GM12878 (cell line): ENCODE measurements around the gene DMRTC2. TPM values are rescaled to one million over a fixed set of nuclear protein-coding genes. Genes with fewer than 3 reads are reported as not detected.

Experiments used
- ATAC-seq: fragments of 200-7000 bp; cut with Tn5 transposase; 3 replicates; pipeline ENCODE4 v1.9.1; 2020; ENCODE audit warnings: mild to moderate bottlenecking, moderate library complexity
- BruUV-seq: library from RNA; stranded (reverse); fragments of 400-500 nt; replicated peaks from 2 replicates; lab custom pipeline; 2021; lab: Mats Ljungman, UMichigan
- CTCF ChIA-PET: fragments of 300-600 bp; sonication (Branson Sonifier 250); formaldehyde crosslinking; extraction: SDS; loops from one replicate; lab custom pipeline; 2021; ENCODE audit warnings: inconsistent platforms; lab: Yijun Ruan, JAX
- POLR2A ChIA-PET: fragments of 350-600 bp; formaldehyde crosslinking; extraction: SDS; loops from one replicate; lab custom pipeline; 2021; ENCODE audit warnings: inconsistent platforms; lab: Charles Lee
- RAD21 ChIA-PET: fragments of 300-600 bp; sonication (Branson Sonifier 250); formaldehyde crosslinking; loops from one replicate; lab custom pipeline; 2023; ENCODE audit warnings: antibody characterized with exemption; ENCODE audit not compliant: unreplicated experiment; lab: Charles Lee
- SMC1A ChIA-PET: fragments of 300-600 bp; sonication (Branson Sonifier 250); formaldehyde crosslinking; loops from one replicate; lab custom pipeline; 2023; ENCODE audit not compliant: unreplicated experiment, uncharacterized antibody; lab: Charles Lee
- DNase-seq: peaks from one replicate; pipeline ENCODE4 v3.0.0-alpha.2; 2011; ENCODE audit warnings: low read depth, low spot score
- FAIRE-seq: peaks from 3 replicates; lab custom pipeline; 2011; peaks lifted over from hg19 to GRCh38; lab: Jason Lieb, UNC
- H2AFZ ChIP-seq: 2 replicates; pipeline ENCODE4 v1.6.0; 2011; ENCODE audit warnings: low read depth, low read length, control low read depth; ENCODE audit not compliant: control insufficient read depth
- H3K27ac ChIP-seq: 2 replicates; pipeline ENCODE4 v1.5.1; 2011; ENCODE audit warnings: control low read depth; ENCODE audit not compliant: control insufficient read depth, insufficient read depth
- H3K27me3 ChIP-seq, 2 experiments: replicated peaks in 1 of 2; 2 replicates each; pipeline versions ENCODE4 v1.6.0 to v1.6.1; 2011; ENCODE audit warnings: low read length in 1 of 2; ENCODE audit not compliant: control insufficient read depth in 2 of 2, insufficient read depth in 2 of 2
- H3K36me3 ChIP-seq, 2 experiments: 2 replicates each; pipeline ENCODE4 v1.5.1; 2011; ENCODE audit warnings: low read length in 1 of 2; ENCODE audit not compliant: control insufficient read depth in 2 of 2, insufficient read depth in 2 of 2
- H3K4me1 ChIP-seq: 2 replicates; pipeline ENCODE4 v1.6.1; 2011; ENCODE audit warnings: mild to moderate bottlenecking, low read length, moderate library complexity, mixed read lengths; ENCODE audit not compliant: control insufficient read depth, insufficient read depth
- H3K4me2 ChIP-seq: 2 replicates; pipeline ENCODE4 v1.6.0; 2011; ENCODE audit warnings: control low read depth; ENCODE audit not compliant: control insufficient read depth, insufficient read depth
- H3K4me3 ChIP-seq: fragments of 200-600 bp; sonication (generic); 2 replicates; pipeline ENCODE4 v1.5.1; 2016
- H3K79me2 ChIP-seq: 2 replicates; pipeline ENCODE4 v1.6.0; 2011; ENCODE audit warnings: low read length; ENCODE audit not compliant: control insufficient read depth, insufficient read depth
- H3K9ac ChIP-seq: 2 replicates; pipeline ENCODE4 v1.8.0; 2011; ENCODE audit warnings: low read length, control low read depth, mixed read lengths; ENCODE audit not compliant: control insufficient read depth, insufficient read depth
- H3K9me3 ChIP-seq: replicated peaks from 3 replicates; pipeline ENCODE4 v1.5.1; 2011; ENCODE audit warnings: mild to moderate bottlenecking, low read length; ENCODE audit not compliant: control insufficient read depth, insufficient read depth
- H4K20me1 ChIP-seq: 2 replicates; pipeline ENCODE4 v1.6.0; 2011; ENCODE audit not compliant: control insufficient read depth, insufficient read depth
- BCL11A ChIP-seq: IDR thresholded peaks from 2 replicates; pipeline ENCODE4 v1.6.1; 2011; ENCODE audit warnings: low read depth, low read length
- CHD2 ChIP-seq: IDR thresholded peaks from 2 replicates; pipeline ENCODE4 v1.6.1; 2011; ENCODE audit warnings: low read depth, low read length, improper control_type of control experiment, borderline replicate concordance
- CHD4 ChIP-seq: fragments of 200-600 bp; sonication (generic); IDR thresholded peaks from 2 replicates; pipeline ENCODE4 v1.6.1; 2016; ENCODE audit warnings: mild to moderate bottlenecking
- IRF4 ChIP-seq: IDR thresholded peaks from 2 replicates; pipeline ENCODE4 v1.6.1; 2011; ENCODE audit warnings: low read depth, low read length
- LARP7 ChIP-seq: fragments of 450-650 bp; IDR thresholded peaks from 2 replicates; pipeline ENCODE4 v1.6.1; 2017; ENCODE audit warnings: mild to moderate bottlenecking
- NFXL1 ChIP-seq: fragments of 450-650 bp; IDR thresholded peaks from 2 replicates; pipeline ENCODE4 v1.6.1; 2017; ENCODE audit warnings: antibody characterized with exemption, mild to moderate bottlenecking, borderline replicate concordance
- NFYB ChIP-seq: IDR thresholded peaks from 2 replicates; pipeline ENCODE4 v1.6.1; 2011; ENCODE audit warnings: low read depth, mild to moderate bottlenecking, low read length, improper control_type of control experiment, moderate library complexity; ENCODE audit not compliant: insufficient read depth
- POLR2AphosphoS5 ChIP-seq: IDR thresholded peaks from 2 replicates; pipeline ENCODE4 v1.6.1; 2011; ENCODE audit warnings: mild to moderate bottlenecking, low read length, inconsistent platforms
- POU2F2 ChIP-seq: IDR thresholded peaks from 3 replicates; pipeline ENCODE4 v1.6.1; 2011; ENCODE audit warnings: low read depth, mild to moderate bottlenecking, low read length, borderline replicate concordance
- RUNX3 ChIP-seq: IDR thresholded peaks from 2 replicates; pipeline ENCODE4 v1.6.1; 2012; ENCODE audit warnings: low read length, inconsistent platforms
- SUPT20H ChIP-seq: IDR thresholded peaks from 2 replicates; pipeline ENCODE4 v1.6.1; 2011; ENCODE audit warnings: low read depth, mild to moderate bottlenecking, low read length, moderate library complexity, borderline replicate concordance; ENCODE audit not compliant: control insufficient read depth
- TAF1 ChIP-seq: IDR thresholded peaks from 2 replicates; pipeline ENCODE4 v1.6.1; 2011; ENCODE audit warnings: mild to moderate bottlenecking, low read depth, low read length, borderline replicate concordance
- TCF7 ChIP-seq: IDR thresholded peaks from 2 replicates; pipeline ENCODE4 v1.6.1; 2014; ENCODE audit warnings: antibody characterized with exemption, borderline replicate concordance
- USF1 ChIP-seq: IDR thresholded peaks from 2 replicates; pipeline ENCODE4 v1.6.1; 2011; ENCODE audit warnings: borderline replicate concordance, low read depth, mild to moderate bottlenecking, moderate library complexity, mixed read lengths, low read length; ENCODE audit not compliant: insufficient read depth; ENCODE audit errors: extremely low read length
- ZBTB11 ChIP-seq: fragments of 450-650 bp; formaldehyde crosslinking; IDR thresholded peaks from 2 replicates; pipeline ENCODE4 v1.5.0; 2022; ENCODE audit warnings: mild to moderate bottlenecking, missing genetic modification characterization
- WGBS: methylation state at CpG from one replicate; pipeline ENCODE4 v1.1.6; 2016; ENCODE audit warnings: low lambda C conversion rate; ENCODE audit not compliant: insufficient replicate concordance, insufficient coverage; ENCODE audit errors: missing lambda C conversion rate; 5-methylcytosine and 5-hydroxymethylcytosine counted together
- in situ Hi-C: fragments of 300-500 bp; cut with MboI; formaldehyde crosslinking; loops from 9 replicates; pipeline ENCODE4 v1.14.3; 2018; ENCODE audit warnings: mixed read lengths
- intact Hi-C: fragments of 100-400 bp; cut with micrococcal nuclease; formaldehyde crosslinking; loops from one replicate; pipeline ENCODE4 v1.14.2; 2022; ENCODE audit not compliant: unreplicated experiment
- polyA plus RNA-seq, 11 experiments: library from polyadenylated mRNA; depleted of rRNA in 4 of 11; unstranded in 6 of 11; stranded (reverse) in 5 of 11; fragments of >200 nt; fragmentation: Nextera tagmentation in 4 of 11; fragmentation: Illumina TruSeq in 1 of 11; extraction: Ambion mirVana in 4 of 11; extraction: Trizol in 1 of 11; gene quantifications; 1 replicate in 1 of 11; 2 replicates in 10 of 11; pipeline versions ENCODE4 v1.2.1 to v1.2.3, GENCODE V29; 2011 to 2016; ENCODE audit warnings: inconsistent platforms in 2 of 11, missing spikeins in 2 of 11, low read depth in 1 of 11
- total RNA-seq, 4 experiments: library from RNA; depleted of rRNA in 3 of 4; stranded (reverse); fragments of >200 nt in 3 of 4; fragmentation: Illumina TruSeq in 1 of 4; extraction: Trizol in 1 of 4; gene quantifications; 2 replicates each; pipeline versions ENCODE4 v1.2.1 to v1.2.3, GENCODE V29; 2013 to 2021

DMRTC2 gene
- total and polyA plus RNA-seq, 10 of the 15 experiments (the other 5 are each of a cell fraction or from before 2014, with no cell fraction given): not detected

GRCh38 chr19:41851456-41851855 lies 6.6 kb downstream of the DMRTC2 start:
- no peak overlapping the region for H3K4me2 ChIP-seq
- no peaks in the 10 kb centered on the region for H3K4me1 ChIP-seq
- in situ Hi-C loops: no loop called here
- intact Hi-C loops: no loop called here
- ChIA-PET CTCF (interaction anchor here (1.0 to 4.5 kb wide), 6 partner anchors 8 to 209 kb away, joined by 3 to 24 read pairs (median 4); no protein-coding TSS in a partner anchor), RAD21 (no interaction called here)
- no peak overlapping the region for H3K27ac ChIP-seq
- no TSS peak for BruUV-seq
- no peaks in the 10 kb centered on the region for H4K20me1 ChIP-seq
- H3K27me3 ChIP-seq: peaks cover 1 to 8% of the 10 kb centered on the region in 2 experiments; a peak in 3 of 4 replicates
- no peaks in the 10 kb centered on the region; the same call in 2 of the 3 replicates for H3K9me3 ChIP-seq
- no peak overlapping the region for H2AFZ ChIP-seq
- 31% methylated on average over 4 of the region's 4 CpGs for WGBS
- H3K4me3 ChIP-seq: no peak overlapping the region
- no peak for DNase-seq
- TF ChIP-seq TCF7 (no peak), USF1 (no peak), NFXL1 (no peak), BCL11A (no peak), LARP7 (no peak), POLR2AphosphoS5 (no peak), POU2F2 (no peak)
- TF ChIP-seq, all 136 proteins: peak for 0
- Histone ChIP-seq H3K9ac (no peak overlapping the region), H3K79me2 (no peaks in the 10 kb centered on the region), H3K36me3 (no peaks in the 10 kb centered on the region)
- ATAC-seq (no peak), FAIRE-seq (no peak)
- ChIA-PET SMC1A (no interaction called here), POLR2A (no interaction called here)

- H3K4me2 ChIP-seq: no peak overlapping the region
- H4K20me1 ChIP-seq: no peaks in the 10 kb centered on the region
- no peaks in the 10 kb centered on the region for H3K79me2 ChIP-seq
- no peak overlapping the region for H3K4me3 ChIP-seq
- no peak overlapping the region for H3K9ac ChIP-seq
- no peaks in the 10 kb centered on the region for H3K4me1 ChIP-seq
- H3K9me3 ChIP-seq: no peaks in the 10 kb centered on the region; the same call in 2 of the 3 replicates
- H3K36me3 ChIP-seq: no peaks in the 10 kb centered on the region
- H3K27me3 ChIP-seq: peaks cover 0 to 8% of the 10 kb centered on the region in 2 experiments; a peak in 3 of 4 replicates
- intact Hi-C loops: no loop called here
- H3K27ac ChIP-seq: no peak overlapping the region
- FAIRE-seq (no peak), DNase-seq (no peak), ATAC-seq (no peak)
- no TSS peak for BruUV-seq
- H2AFZ ChIP-seq: no peak overlapping the region
- WGBS: 4% methylated on average over 2 of the region's 2 CpGs
- RAD21 ChIA-PET: no interaction called here
- POLR2A ChIA-PET: no interaction called here
- CTCF ChIA-PET: interaction anchor here (1.3 to 4.5 kb wide), 2 partner anchors 18 to 60 kb away, joined by 3 to 24 read pairs; no protein-coding TSS in a partner anchor
- SMC1A ChIA-PET: no interaction called here
- in situ Hi-C loops: no loop called here
- TF ChIP-seq IRF4 (no peak), SUPT20H (no peak), TAF1 (no peak), CHD4 (no peak), CHD2 (no peak), RUNX3 (no peak), ZBTB11 (CRISPR knock-in tag) (no peak), NFYB (no peak), TCF7 (no peak)
Observed at GRCh38 chr19:41853344-41853743, 8.5 kb downstream of the DMRTC2 start.
